ENCODE data around the gene ATP5F1B. TPM values are rescaled to one million over a fixed set of nuclear protein-coding genes. Genes with fewer than 3 reads are reported as not detected.
A peak's percentile ranks its signal among the peaks of the same experiment; 100 is the strongest.

The ATP5F1B gene
- total and polyA plus RNA-seq, 2 of the 13 experiments (the other 11 are each of a cell fraction or from before 2014, with no cell fraction given) = 1,051 to 1,180 TPM

- TF ChIP-seq NPAS2 (CRISPR knock-in tag; IDR thresholded peaks at IDR 0.05; ENCODE audit: borderline replicate concordance) (no peak), ZBTB44 (CRISPR knock-in tag; IDR thresholded peaks at IDR 0.05) (no peak), PHF8 (CRISPR knock-in tag; IDR thresholded peaks at IDR 0.05) (peak; percentile 51; the same call in 1 of the 2 replicates), POLR2A (IDR thresholded peaks at IDR 0.05; ENCODE audit: insufficient read depth in 1 of 2, low read depth in 2 of 2, low read length in 2 of 2) (peak in 1 of 2 experiments; percentile 62; a peak in 2 of 4 replicates), ZNF567 (CRISPR knock-in tag; IDR thresholded peaks at IDR 0.05; ENCODE audit: borderline replicate concordance) (no peak; the same call in 1 of the 2 replicates), PBX3 (CRISPR knock-in tag; IDR thresholded peaks at IDR 0.05; ENCODE audit: borderline replicate concordance) (no peak), FOXK2 (IDR thresholded peaks at IDR 0.05) (peak; percentile 69; the same call in 1 of the 2 replicates)
- TF ChIP-seq, protein P1, sequence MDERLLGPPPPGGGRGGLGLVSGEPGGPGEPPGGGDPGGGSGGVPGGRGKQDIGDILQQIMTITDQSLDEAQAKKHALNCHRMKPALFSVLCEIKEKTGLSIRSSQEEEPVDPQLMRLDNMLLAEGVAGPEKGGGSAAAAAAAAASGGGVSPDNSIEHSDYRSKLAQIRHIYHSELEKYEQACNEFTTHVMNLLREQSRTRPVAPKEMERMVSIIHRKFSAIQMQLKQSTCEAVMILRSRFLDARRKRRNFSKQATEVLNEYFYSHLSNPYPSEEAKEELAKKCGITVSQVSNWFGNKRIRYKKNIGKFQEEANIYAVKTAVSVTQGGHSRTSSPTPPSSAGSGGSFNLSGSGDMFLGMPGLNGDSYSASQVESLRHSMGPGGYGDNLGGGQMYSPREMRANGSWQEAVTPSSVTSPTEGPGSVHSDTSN (CRISPR knock-in tag; IDR thresholded peaks at IDR 0.05) = peak; percentile 40; the same call in 1 of the 2 replicates
These were observed 9.7 kb downstream of the ATP5F1B start (continued) for GRCh38 chr12:56635806-56636674.

Data from HepG2 (cell line).